Left ventricle myocardium inferior (tissue), 1 donor: ENCODE results near the gene ATXN7. TPM values are rescaled to one million over a fixed set of nuclear protein-coding genes. Genes with fewer than 3 reads are reported as not detected.
A peak's percentile ranks its signal among the peaks of the same experiment; 100 is the strongest.

ENCODE experiments used
- DNase-seq: peaks from one replicate; pipeline ENCODE4 v3.0.0-alpha.2; 2020
- H3K27ac ChIP-seq: fragments of 200-600 bp; replicated peaks from 2 replicates; pipeline ENCODE4 v1.8.0; 2021
- H3K27me3 ChIP-seq: fragments of 200-600 bp; 2 replicates; pipeline ENCODE4 v1.8.0; 2021; ENCODE audit warnings: low read depth
- H3K36me3 ChIP-seq: fragments of 200-600 bp; 2 replicates; pipeline ENCODE4 v1.8.0; 2021
- H3K4me1 ChIP-seq: fragments of 200-600 bp; 2 replicates; pipeline ENCODE4 v1.8.0; 2021
- H3K4me3 ChIP-seq: fragments of 200-600 bp; 2 replicates; pipeline ENCODE4 v1.8.0; 2021; ENCODE audit warnings: mild to moderate bottlenecking, moderate library complexity
- H3K9me3 ChIP-seq: fragments of 200-600 bp; replicated peaks from 2 replicates; pipeline ENCODE4 v1.8.0; 2021
- CTCF ChIP-seq: fragments of 200-600 bp; IDR thresholded peaks from 2 replicates; pipeline ENCODE4 v1.8.0; 2021; ENCODE audit warnings: antibody characterized with exemption, mild to moderate bottlenecking, borderline replicate concordance
- intact Hi-C: fragments of 100-400 bp; cut with micrococcal nuclease; formaldehyde crosslinking; loops from one replicate; pipeline ENCODE4 v1.11.0; 2022
- total RNA-seq: library from RNA; stranded (reverse); fragmentation: NEBNext Ultra II Directional; extraction: Animal tissue kit (Norgen Biotek cat#: 25700); gene quantifications from one replicate; pipeline ENCODE4 v1.2.1, GENCODE V29; 2021
- donor health status: DM: no; HTN: yes; CAD: no; lungs with severe emphysema.

The ATXN7 gene
- total RNA-seq, 1 donor from 2014 or later: 12.1 TPM

GRCh38 chr3:63961891-63962290 lies 98.2 kb downstream of the ATXN7 start:
- Histone ChIP-seq H3K36me3 (no peaks in the 10 kb centered on the region), H3K9me3 (no peaks in the 10 kb centered on the region), H3K27me3 (no peaks in the 10 kb centered on the region), H3K27ac (no peak overlapping the region), H3K4me1 (peaks cover 46% of the 10 kb centered on the region), H3K4me3 (no peak overlapping the region)
- TF ChIP-seq CTCF: peak; percentile 75
- no peak for DNase-seq
- intact Hi-C loops: no loop called here

DNA sequence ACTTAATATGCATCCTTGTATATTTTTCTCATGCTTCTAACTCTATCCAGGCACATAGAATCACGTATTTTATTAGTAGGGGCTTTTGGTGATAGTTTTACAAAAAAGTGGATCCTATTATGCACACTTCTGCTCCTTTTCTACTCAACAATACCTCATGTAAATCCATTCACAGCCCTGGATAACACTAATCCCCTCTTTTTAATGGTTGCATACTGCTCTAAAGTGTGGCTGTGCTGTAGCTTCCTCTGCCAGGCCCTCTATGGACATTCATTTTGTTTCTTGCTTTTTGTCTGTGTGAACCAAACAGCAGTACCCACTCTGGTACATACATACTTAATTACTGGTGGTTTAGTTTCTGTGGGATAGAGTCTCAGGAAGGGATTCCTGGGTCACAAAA lies 99.8 kb downstream of the ATXN7 start:
- Histone ChIP-seq H3K4me1 (peaks cover 62% of the 10 kb centered on the region), H3K27ac (no peak overlapping the region), H3K9me3 (no peaks in the 10 kb centered on the region), H3K4me3 (no peak overlapping the region), H3K36me3 (no peaks in the 10 kb centered on the region), H3K27me3 (no peaks in the 10 kb centered on the region)
- no peak for DNase-seq
- intact Hi-C loops: no loop called here
- TF ChIP-seq CTCF: no peak

DNA sequence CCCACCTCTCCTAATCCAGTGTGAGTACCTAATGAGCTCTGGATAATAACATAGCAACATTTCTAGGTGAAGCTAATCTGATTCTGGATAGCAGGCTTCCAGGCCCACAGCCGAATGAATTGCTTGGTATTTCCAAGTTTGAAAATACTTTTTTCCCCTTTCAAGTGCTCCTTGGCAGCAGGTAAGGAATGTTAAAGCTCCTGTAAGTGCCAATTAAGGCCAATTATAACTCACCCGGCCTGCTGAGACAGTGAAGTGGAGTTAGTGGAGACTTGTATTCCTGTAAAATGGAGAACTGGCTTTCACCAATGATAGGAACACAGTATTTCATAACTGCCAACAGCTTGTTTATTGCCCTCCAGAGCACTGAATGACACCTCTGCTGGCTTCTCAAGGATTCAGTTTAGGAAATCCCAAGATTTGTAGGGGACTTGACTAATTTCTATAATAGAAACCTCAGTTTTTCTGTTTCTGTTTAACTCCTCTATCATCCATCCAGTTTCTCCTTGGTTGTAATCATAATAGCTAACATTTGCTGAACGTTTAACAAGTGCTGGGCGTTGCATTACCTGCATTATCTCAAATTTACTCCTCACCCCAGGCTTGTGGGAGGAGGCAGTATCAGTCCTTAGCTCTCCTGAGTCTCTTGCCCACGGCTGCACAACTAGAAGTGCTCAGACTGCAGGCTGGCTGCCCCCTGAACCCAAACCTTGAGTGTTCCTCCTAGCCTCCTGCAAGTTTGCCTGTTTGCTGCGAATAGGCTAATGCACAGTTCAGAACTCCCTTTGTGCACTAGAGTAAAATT lies 101.2 kb downstream of the ATXN7 start:
- H3K27me3 ChIP-seq: no peaks in the 10 kb centered on the region
- TF ChIP-seq CTCF: no peak
- DNase-seq: no peak
- H3K27ac ChIP-seq: peak overlapping the region; percentile 40
- no peaks in the 10 kb centered on the region for H3K9me3 ChIP-seq
- no peaks in the 10 kb centered on the region for H3K36me3 ChIP-seq
- intact Hi-C loops: no loop called here
- H3K4me3 ChIP-seq: no peak overlapping the region
- H3K4me1 ChIP-seq: peaks cover 62% of the 10 kb centered on the region

- TF ChIP-seq CTCF: no peak
- no peaks in the 10 kb centered on the region for H3K36me3 ChIP-seq
- intact Hi-C loops: no loop called here
- H3K4me1 ChIP-seq: peaks cover 62% of the 10 kb centered on the region
- no peak overlapping the region for H3K27ac ChIP-seq
- no peaks in the 10 kb centered on the region for H3K27me3 ChIP-seq
- no peaks in the 10 kb centered on the region for H3K9me3 ChIP-seq
- DNase-seq: no peak
- no peak overlapping the region for H3K4me3 ChIP-seq
Observed at GRCh38 chr3:63966007-63966406, 102.3 kb downstream of the ATXN7 start.

DNA sequence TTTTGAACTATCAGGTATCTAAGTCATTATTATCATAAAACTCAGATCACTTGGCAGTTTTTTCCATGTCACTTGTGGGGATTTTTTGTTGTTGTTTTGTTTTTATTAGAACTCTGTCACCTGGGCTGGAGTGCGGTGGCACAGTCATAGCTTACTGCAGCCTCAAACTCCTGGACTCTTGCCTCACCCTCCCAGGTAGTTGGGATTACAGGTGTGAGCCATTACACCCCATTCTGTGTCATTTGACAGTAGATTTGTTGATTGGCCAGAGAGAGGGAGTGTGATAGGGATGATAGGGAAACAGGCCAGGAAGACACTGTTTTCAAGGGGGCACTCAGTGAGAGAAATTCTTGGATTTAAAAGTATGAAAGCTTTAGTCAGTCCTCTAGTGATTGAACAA lies 103.2 kb downstream of the ATXN7 start:
- Histone ChIP-seq H3K9me3 (no peaks in the 10 kb centered on the region), H3K27ac (no peak overlapping the region), H3K4me1 (peaks cover 68% of the 10 kb centered on the region), H3K4me3 (no peak overlapping the region), H3K36me3 (no peaks in the 10 kb centered on the region), H3K27me3 (no peaks in the 10 kb centered on the region)
- DNase-seq: no peak
- TF ChIP-seq CTCF: no peak
- intact Hi-C loops: no loop called here
